HL-60/S4 (cell line): ENCODE data around the gene ZFYVE27.

Experiments used
- in situ Hi-C: fragments of 300-500 bp; cut with MboI; formaldehyde crosslinking; loops from 2 replicates; pipeline ENCODE4 v1.14.3; 2022; ENCODE audit warnings: low sequenced_read_pairs

ZFYVE27 gene

DNA sequence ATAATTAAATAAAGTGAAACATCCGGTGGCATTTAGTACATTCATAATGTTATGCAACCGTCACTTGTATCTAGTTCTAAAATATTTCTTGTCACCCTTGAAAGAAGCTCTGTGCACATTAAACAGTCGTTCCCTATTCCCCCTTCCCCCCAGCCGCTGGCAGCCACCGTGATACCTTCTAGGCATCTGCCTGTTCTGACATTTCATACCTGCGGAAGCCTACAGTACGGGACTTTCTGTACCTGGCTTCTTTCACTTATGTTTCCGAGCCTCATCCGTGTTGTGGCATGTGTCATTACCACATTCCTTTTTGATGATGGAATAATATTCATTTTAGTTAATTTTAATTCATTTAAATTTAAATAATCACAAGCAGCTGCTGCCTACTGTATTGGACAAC is 48.8 kb downstream of the ZFYVE27 start:
- in situ Hi-C loops, result no loop called here

DNA sequence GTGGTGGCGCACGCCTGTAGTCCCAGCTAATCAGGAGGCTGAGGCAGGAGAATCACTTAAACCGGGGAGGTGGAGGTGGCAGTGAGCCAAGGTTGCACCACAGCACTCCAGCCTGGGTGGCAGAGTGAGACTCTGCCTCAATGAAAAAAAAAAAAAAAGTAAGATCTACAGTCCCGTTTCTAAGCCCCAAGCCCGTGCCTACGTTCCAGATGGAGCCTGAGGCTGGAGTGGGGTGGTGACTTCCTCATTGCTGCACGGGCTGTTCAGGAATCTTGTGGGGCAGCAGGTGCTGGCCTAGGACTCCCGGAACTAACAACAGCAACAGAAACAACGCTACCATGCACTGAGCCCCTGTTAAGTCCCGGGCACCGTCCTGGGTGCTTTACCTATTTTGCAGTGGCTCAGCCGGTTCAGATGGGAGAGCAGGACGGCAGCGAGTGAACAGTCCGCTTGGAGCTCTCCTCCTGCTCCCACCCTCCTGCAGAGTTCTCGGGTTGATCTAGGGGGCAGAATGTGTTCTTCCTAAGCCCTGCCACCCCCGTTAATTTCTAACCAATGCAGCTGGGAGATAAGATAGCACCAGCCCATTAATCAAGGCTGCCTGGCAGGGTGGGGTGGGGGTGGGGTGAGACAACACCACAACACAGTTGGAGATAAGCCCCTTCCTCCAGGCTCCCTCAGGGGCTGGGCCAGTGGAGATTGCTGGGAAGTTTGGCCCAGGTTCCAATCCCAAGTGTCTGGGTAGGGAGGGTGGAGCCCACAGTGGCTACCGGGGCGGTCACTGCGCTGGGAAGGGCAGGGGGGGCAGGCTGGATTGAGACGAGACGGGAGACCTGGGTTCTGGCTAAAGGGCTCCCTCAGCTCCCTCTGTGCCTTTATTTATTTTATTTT is 51.9 kb downstream of the ZFYVE27 start:
- in situ Hi-C loops, result no loop called here

DNA sequence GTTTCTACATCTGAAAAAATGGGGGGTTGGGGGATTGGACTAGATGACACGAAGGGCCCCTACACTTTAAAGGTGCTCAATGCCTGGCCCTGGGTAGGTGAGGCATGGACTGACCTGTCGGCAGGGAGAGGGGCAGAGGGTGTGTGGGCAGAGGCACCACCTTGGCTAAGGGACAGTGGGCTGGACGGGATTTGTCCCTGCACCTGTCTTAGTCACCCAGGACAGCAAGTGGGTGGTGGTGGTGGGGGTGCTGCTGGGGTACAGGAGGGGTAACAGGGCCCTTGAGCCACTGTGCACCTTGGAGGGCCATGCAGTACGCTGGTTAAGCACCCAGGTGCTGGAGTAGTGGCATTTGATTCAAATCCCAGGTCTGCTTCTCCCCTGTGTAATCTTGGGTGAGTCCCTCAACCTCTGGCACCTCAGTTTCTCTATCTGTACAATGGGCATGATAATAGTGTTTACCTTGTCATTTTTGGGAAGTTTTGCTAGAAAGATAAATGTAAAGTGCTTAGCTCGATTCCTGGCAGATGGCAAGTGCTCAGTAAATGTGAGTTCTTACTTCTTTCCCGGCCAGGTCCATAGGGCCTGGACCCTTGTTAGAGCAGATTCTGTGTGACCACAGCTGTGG is 53.0 kb downstream of the ZFYVE27 start:
- in situ Hi-C loops, result loop anchor here (5.0 kb wide), 1 partner anchor 72 kb away; no protein-coding TSS in a partner anchor

DNA sequence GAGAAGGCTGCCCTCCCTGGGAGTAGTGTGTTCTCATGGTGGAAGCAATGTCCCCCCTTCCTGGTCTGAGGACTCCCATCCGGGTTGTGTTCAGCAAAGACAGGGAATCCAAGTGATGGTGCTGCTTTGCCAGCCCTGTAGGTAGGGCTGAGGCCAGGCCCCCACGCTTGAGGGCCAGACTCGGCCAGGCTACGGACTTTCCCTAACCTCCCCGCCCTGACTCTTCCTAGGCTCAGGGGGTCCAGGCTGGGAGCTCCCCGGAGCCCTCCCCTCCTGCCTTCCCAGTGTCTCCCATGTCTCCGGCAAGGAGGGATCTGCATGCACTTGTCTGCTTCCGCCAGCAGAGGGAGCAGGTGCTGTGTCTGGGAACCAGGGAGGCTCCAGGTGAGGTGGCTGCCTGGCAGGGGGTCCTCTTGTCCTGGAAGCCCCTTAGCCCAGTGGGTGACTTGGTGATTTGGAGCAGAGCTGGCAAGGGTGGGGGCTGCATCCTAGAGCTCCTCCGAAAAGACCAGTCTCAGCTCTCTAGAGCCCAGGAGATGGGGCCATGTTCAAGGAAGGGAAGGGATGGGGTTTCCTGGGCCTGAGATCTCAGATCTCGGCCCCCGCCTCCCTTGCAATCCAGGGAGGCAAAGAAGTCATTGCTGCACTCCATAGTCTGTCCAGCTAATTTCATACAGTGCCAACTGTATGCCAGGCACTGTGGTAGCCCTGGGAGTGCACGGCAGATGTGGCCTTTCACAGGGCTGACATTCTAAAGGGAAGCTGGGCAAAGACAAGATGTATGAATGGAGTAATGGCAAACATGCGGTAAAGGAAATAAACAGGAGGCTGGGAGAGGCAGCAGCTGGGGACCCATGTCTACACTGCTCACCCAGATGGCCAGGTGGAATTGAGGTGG is 55.1 kb downstream of the ZFYVE27 start:
- in situ Hi-C loops, result loop anchor here (5.0 kb wide), 1 partner anchor 70 kb away; no protein-coding TSS in a partner anchor

DNA sequence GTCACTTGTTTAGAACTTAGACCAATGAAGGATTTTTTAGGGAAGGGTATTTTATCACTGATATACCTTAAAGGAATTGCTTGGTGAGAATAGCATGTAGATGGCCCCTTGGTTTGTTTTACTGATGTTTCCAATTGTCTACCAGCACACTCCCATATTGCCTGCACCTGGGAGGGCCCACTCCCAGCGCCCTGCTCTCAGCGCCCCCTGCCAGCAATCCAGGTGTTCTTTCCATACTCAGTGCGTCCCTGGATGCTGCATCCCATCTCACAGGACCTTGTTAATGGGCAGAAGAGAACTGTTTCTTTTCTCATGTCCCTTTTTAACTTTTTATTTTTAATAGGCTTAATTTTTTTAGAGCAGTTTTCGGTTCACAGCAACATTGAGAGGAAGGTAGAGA is 59.0 kb downstream of the ZFYVE27 start:
- in situ Hi-C loops, result no loop called here

DNA sequence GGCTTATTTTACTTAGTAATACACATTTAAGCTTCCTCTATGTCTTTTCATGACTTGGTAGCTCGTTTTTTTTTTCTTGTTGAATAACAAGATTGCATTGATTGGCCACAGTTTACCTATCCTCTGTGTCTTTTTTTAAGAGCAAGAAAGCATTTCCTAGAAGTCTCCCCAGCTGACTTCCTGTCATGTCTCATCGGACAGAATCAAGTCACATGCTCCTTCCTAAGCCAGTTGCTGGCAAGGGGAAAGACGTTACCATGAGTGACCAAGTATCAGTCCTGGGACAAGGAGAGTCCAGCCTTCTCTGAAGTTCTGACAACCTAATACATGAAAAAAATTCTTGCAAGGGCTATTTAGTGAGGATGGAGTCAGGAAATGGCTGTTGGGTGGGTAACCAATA is 59.7 kb downstream of the ZFYVE27 start:
- in situ Hi-C loops, result no loop called here

DNA sequence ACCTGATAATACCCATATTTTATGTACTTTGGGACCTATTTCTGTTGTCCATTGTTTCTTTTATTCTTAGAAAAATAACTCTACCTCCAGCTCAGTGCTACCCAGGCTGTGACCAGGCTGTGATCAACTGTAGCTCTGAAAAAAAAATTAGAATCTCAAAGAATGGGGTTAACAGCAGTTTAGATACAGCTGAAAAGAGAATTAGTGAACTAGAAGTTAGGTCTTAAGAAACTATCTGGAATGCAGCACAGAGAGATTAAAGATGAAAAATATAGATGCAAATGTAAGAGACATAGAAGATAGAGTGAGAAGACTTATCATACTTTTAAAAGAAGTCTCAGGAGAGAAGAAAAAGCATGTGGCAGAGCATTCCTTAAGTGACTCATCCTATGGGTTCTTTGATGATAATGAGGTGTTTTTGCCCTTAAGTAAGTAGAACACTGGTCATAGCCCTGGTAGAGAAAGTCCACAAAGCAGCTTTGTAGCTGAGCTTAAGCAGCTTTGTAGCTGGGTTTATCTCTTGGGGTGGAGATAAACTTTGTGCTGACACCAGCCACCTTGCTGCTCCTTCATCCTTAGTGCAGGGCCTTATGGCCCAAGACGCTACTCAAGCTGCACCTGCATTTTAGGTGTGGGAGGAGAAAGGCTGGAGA is 62.2 kb downstream of the ZFYVE27 start:
- in situ Hi-C loops, result no loop called here

DNA sequence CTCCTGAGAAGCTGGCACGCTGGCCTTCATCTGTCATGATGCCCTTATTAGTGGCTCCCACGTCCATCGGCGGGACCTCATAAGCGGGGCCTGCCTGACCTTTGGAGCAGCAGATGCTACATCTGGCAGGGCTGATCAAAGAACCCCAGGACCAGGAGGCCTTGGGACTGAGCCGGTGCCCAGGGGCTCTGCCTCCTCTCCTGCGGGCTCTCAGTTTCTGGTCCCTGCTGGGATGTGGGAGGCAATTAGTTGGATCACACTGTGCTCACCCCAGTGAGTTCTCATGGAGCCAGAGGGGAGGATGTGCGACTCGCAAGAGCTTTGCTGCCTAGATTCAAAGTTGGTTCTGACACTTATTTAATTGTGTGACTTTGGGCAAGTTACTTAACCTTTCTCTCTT is 63.5 kb downstream of the ZFYVE27 start:
- in situ Hi-C loops, result no loop called here

DNA sequence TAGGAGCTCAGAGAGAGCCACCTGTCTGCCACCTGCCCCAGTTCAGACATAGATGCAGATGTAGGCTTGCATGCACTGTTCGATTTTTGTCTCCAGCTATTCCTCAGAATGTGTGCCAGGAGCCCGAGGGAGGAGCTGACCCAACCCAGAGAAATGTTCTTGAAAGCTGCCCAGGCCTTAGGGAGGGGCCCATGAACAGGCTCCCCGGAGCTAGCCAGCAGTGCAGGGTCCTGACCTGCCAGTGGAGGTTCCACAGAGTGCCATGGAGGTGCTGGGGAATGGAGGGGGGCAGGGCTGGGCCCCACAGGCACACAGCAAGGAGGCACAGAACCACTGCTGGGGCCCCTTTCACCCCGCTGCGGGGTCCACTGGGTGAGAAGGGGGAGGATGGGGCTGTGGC is 64.5 kb downstream of the ZFYVE27 start:
- in situ Hi-C loops, result no loop called here

DNA sequence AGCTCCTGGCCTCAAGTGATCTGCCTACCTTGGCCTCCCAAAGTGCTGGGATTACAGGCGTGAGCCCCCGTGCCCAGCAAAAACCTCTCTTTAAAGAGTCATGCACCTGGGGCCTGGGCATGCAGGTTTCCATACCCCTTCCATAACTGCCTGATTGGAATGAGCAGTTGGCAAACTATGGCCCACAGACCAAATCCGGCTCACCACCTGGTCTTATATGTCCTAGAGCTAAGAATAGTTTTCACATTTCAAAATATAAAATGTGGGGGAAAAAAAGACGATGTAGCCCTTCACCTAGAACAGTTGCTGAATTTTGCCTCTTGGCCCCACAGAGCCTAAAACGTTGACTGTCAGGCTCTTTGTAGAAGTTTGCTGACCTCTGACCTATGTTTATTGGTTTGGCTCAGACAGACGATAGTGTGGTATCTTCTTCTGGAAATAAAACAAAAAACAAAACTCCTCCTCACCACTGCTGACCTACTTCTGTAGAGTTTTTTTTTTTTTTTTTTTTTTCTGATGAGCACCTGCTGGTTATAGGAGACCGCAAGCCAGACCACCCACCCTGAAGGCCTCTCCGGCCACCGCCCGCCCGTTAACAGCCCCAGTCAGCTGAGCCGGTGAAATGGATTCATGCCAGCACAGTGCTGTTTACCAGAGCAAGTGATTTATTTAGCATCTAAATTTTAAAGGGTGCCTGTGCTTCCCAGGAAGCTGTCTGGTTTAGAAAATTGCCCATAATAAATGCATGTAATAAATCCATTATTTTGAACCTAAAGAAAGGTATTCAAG is 68.4 kb downstream of the ZFYVE27 start:
- in situ Hi-C loops, result no loop called here

DNA sequence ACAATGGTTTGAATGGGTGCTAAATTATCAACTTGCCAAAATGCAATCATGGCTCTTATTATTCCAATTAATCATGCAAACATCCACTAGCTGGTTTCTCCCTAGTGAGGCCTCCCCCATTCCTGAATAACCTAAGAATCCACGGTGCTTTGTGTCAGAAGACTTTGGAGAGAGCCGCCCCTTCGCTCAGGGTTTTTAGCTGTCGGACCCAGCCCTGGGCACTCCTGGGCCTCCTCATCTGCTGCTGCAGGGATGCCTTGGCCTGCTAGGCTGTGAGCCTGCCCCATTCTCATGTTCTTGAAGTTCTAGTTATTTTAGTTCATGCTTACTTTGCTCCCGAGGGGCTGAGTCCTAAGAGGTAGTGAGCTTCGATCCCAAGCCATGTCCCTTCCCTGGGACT is 69.0 kb downstream of the ZFYVE27 start:
- in situ Hi-C loops, result no loop called here

DNA sequence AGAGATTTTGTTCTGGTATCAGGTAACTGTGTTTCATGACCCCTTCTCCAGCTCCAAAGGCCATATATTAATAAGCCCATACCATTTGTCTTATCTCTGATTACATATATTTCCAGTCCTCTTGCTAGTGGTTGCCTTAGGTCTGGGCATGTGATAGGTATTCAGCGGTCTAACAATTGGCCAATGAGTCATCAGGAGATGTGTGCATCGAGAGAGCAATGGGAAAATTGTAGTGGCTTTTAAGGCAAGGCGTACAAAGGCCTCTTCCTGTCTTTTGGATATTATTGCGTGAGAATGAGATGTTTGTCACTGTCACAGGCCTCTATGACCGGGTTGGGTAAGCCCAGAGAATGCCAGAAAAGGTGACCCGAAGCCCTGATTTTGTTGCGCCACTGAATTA is 73.5 kb downstream of the ZFYVE27 start:
- in situ Hi-C loops, result no loop called here
